Measurements from ENCODE around the gene PHLPP1.
A peak's percentile ranks its signal among the peaks of the same experiment; 100 is the strongest.

PHLPP1 gene

GRCh38 chr18:62744076-62744968, 29.0 kb downstream of the PHLPP1 start:
- DNase-seq, result peak in 1 of 2 donors; percentile 11

- no peak for DNase-seq
Observed at GRCh38 chr18:62745089-62745751, 29.9 kb downstream of the PHLPP1 start.

- no peak for DNase-seq
Observed at GRCh38 chr18:62749389-62749788, 34.0 kb downstream of the PHLPP1 start.

GRCh38 chr18:62751341-62751821, 36.0 kb downstream of the PHLPP1 start:
- DNase-seq, result no peak

GRCh38 chr18:62751977-62752376, 36.6 kb downstream of the PHLPP1 start:
- DNase-seq, result no peak

- DNase-seq, result no peak
Observed at GRCh38 chr18:62754026-62754425, 38.7 kb downstream of the PHLPP1 start.

GRCh38 chr18:62755454-62755853, 40.1 kb downstream of the PHLPP1 start:
- no peak for DNase-seq

- DNase-seq, result no peak
Observed at GRCh38 chr18:62755946-62756345, 40.6 kb downstream of the PHLPP1 start.

- DNase-seq, result no peak
Observed at GRCh38 chr18:62757399-62758010, 42.2 kb downstream of the PHLPP1 start.

- no peak for DNase-seq
Observed at GRCh38 chr18:62758591-62758990, 43.2 kb downstream of the PHLPP1 start.

- no peak for DNase-seq
Observed at GRCh38 chr18:62759704-62760402, 44.5 kb downstream of the PHLPP1 start.

- no peak for DNase-seq
Observed at GRCh38 chr18:62760403-62760734, 45.0 kb downstream of the PHLPP1 start.

GRCh38 chr18:62763101-62763521, 47.8 kb downstream of the PHLPP1 start:
- no peak for DNase-seq

- DNase-seq, result no peak
Observed at GRCh38 chr18:62766266-62766665, 50.9 kb downstream of the PHLPP1 start.

GRCh38 chr18:62767321-62767720, 52.0 kb downstream of the PHLPP1 start:
- no peak for DNase-seq

- DNase-seq, result no peak
Observed at GRCh38 chr18:62767836-62768557, 52.7 kb downstream of the PHLPP1 start.

GRCh38 chr18:62768558-62768943, 53.2 kb downstream of the PHLPP1 start:
- DNase-seq, result no peak

- DNase-seq, result no peak
Observed at GRCh38 chr18:62769216-62769615, 53.9 kb downstream of the PHLPP1 start.

- no peak for DNase-seq
Observed at GRCh38 chr18:62771494-62772270, 56.3 kb downstream of the PHLPP1 start.

- no peak for DNase-seq
Observed at GRCh38 chr18:62772860-62773584, 57.7 kb downstream of the PHLPP1 start.

GRCh38 chr18:62773691-62774090, 58.4 kb downstream of the PHLPP1 start:
- no peak for DNase-seq

All from CD4-positive, alpha-beta T cell treated with Interferon alpha-2 for 1 hour (primary cell).